ENCODE results near the gene APOL6.

APOL6 gene

DNA sequence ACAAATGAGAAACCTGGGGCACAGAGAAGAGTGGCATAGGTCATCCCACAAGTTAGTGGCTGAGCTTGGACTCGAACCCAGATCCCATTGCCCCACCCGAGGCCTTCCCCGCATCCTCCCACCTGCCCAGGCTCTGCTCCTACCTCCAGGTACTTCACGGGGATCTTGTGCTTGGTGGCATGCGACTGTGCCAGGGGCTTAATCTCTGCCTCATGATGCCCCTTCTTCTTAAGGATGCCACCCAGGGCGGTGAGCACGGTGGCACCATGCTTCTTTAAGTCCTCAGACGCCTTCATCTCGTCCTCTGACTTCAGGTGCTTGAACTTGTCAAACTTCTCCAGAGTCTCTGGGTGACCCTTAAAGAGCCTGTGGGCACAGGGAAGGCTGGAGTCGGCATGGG, 37.5 kb upstream of the APOL6 start:
- H3K27me3 ChIP-seq (ENCODE audit: insufficient read depth, poor library complexity, severe bottlenecking) = no peaks in the 10 kb centered on the region
- no peak overlapping the region for H3K4me3 ChIP-seq (replicated peaks; ENCODE audit: insufficient read depth, low read length)
- TF ChIP-seq GABPA (IDR thresholded peaks at IDR 0.05; ENCODE audit: low read depth) (no peak), POLR2AphosphoS5 (IDR thresholded peaks at IDR 0.05; ENCODE audit: low read depth) (no peak), SPI1 (IDR thresholded peaks at IDR 0.05; ENCODE audit: borderline replicate concordance, low read depth) (no peak)
- TF ChIP-seq, protein P1, sequence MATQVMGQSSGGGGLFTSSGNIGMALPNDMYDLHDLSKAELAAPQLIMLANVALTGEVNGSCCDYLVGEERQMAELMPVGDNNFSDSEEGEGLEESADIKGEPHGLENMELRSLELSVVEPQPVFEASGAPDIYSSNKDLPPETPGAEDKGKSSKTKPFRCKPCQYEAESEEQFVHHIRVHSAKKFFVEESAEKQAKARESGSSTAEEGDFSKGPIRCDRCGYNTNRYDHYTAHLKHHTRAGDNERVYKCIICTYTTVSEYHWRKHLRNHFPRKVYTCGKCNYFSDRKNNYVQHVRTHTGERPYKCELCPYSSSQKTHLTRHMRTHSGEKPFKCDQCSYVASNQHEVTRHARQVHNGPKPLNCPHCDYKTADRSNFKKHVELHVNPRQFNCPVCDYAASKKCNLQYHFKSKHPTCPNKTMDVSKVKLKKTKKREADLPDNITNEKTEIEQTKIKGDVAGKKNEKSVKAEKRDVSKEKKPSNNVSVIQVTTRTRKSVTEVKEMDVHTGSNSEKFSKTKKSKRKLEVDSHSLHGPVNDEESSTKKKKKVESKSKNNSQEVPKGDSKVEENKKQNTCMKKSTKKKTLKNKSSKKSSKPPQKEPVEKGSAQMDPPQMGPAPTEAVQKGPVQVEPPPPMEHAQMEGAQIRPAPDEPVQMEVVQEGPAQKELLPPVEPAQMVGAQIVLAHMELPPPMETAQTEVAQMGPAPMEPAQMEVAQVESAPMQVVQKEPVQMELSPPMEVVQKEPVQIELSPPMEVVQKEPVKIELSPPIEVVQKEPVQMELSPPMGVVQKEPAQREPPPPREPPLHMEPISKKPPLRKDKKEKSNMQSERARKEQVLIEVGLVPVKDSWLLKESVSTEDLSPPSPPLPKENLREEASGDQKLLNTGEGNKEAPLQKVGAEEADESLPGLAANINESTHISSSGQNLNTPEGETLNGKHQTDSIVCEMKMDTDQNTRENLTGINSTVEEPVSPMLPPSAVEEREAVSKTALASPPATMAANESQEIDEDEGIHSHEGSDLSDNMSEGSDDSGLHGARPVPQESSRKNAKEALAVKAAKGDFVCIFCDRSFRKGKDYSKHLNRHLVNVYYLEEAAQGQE (IDR thresholded peaks at IDR 0.05; ENCODE audit: insufficient replicate concordance, low read depth) = no peak
- TF ChIP-seq, protein P2, sequence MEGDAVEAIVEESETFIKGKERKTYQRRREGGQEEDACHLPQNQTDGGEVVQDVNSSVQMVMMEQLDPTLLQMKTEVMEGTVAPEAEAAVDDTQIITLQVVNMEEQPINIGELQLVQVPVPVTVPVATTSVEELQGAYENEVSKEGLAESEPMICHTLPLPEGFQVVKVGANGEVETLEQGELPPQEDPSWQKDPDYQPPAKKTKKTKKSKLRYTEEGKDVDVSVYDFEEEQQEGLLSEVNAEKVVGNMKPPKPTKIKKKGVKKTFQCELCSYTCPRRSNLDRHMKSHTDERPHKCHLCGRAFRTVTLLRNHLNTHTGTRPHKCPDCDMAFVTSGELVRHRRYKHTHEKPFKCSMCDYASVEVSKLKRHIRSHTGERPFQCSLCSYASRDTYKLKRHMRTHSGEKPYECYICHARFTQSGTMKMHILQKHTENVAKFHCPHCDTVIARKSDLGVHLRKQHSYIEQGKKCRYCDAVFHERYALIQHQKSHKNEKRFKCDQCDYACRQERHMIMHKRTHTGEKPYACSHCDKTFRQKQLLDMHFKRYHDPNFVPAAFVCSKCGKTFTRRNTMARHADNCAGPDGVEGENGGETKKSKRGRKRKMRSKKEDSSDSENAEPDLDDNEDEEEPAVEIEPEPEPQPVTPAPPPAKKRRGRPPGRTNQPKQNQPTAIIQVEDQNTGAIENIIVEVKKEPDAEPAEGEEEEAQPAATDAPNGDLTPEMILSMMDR (IDR thresholded peaks at IDR 0.05; ENCODE audit: insufficient read depth, low read length) = no peak
- H3K27ac ChIP-seq (replicated peaks) = no peak overlapping the region
- DNase-seq (ENCODE audit: low read depth in 1 of 2, low spot score in 1 of 2) = no peak

DNA sequence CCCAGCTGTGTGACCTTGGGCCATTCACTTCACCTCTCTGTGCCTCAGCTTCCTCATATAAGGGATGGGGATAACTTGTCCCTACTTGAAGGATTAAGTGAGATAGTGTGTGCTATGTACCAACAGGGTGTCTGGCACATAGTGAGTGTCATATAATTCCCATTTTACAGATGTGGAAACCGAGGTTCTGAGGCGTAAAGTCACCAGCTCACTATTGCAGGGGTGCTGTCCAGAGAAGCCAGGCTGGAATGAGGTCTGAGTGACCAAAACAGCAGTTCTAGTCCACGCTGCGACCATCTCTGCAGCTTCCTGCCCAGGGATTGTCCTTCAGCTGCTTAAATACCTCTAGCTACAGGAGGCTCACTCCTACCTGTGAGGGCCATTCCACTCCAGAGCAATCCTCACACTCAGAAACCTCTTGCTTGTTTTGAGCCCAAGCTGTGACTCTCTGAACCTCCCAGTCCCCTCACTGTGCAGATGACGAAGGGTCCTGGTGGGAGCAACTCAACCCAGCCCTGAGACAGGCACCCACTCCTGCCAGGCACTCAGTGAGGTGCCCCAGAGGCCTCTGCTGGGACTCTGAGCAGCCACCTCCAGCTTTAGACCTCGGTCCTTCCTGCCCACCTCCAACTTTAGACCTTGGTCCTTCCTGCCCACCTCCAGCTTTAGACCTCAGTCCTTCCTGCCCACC, 36.9 kb upstream of the APOL6 start:
- Histone ChIP-seq H3K27ac (replicated peaks) (no peak overlapping the region), H3K27me3 (ENCODE audit: insufficient read depth, poor library complexity, severe bottlenecking) (no peaks in the 10 kb centered on the region), H3K4me3 (replicated peaks; ENCODE audit: insufficient read depth, low read length) (no peak overlapping the region)
- no peak for DNase-seq (ENCODE audit: low read depth in 1 of 2, low spot score in 1 of 2)
- TF ChIP-seq POLR2AphosphoS5 (IDR thresholded peaks at IDR 0.05; ENCODE audit: low read depth) (no peak), GABPA (IDR thresholded peaks at IDR 0.05; ENCODE audit: low read depth) (no peak), SPI1 (IDR thresholded peaks at IDR 0.05; ENCODE audit: borderline replicate concordance, low read depth) (no peak)
- TF ChIP-seq, protein P1 (IDR thresholded peaks at IDR 0.05; ENCODE audit: insufficient replicate concordance, low read depth) = no peak

DNA sequence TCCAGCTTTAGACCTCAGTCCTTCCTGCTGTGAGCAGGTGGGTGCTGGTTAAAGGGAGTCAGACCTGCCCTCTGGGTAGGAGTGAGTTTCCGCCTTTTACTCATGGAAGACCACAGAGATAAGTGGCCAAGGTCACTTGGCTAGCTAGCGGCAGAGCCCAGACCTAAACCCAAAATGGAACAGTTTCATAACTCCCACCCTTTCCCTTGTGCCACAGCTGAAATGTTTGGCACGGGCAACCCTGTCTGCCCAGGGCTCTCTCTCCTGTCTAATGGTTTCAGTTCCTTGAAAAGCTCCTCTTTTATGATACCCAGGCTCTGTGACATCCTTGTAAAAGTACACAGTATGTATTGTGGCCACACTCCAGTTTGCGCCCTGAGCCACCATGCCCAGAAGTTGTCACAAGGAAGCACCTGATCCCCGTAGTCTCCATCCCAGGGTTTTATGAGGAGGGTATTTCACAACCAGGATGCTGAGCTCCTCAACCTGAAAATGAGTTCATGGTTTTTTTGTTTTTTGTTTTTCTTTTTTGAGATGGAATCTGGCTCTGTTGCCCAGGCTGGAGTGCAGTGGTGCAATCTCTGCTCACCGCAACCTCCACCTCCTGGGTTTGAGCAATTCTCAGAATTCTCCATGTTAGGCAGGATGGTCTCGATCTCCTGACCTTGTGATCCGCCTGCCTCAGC, 36.2 kb upstream of the APOL6 start:
- Histone ChIP-seq H3K27ac (replicated peaks) (no peak overlapping the region), H3K27me3 (ENCODE audit: insufficient read depth, poor library complexity, severe bottlenecking) (no peaks in the 10 kb centered on the region), H3K4me3 (replicated peaks; ENCODE audit: insufficient read depth, low read length) (no peak overlapping the region)
- no peak for DNase-seq (ENCODE audit: low read depth in 1 of 2, low spot score in 1 of 2)
- no peak for TF ChIP-seq POLR2AphosphoS5 (IDR thresholded peaks at IDR 0.05; ENCODE audit: low read depth)
- TF ChIP-seq, protein P2 (IDR thresholded peaks at IDR 0.05; ENCODE audit: insufficient read depth, low read length) = no peak
- TF ChIP-seq, protein P1 (IDR thresholded peaks at IDR 0.05; ENCODE audit: insufficient replicate concordance, low read depth) = no peak
- TF ChIP-seq SPI1 (IDR thresholded peaks at IDR 0.05; ENCODE audit: borderline replicate concordance, low read depth) = no peak
- TF ChIP-seq GABPA (IDR thresholded peaks at IDR 0.05; ENCODE audit: low read depth) = no peak

All from HL-60 (cell line).